OCI-LY7 (cell line): ENCODE results near the gene C4orf50.

Source experiments
- CTCF ChIP-seq: fragments of 200-600 bp; sonication (generic); conservative IDR thresholded peaks from 2 replicates; pipeline ENCODE4 v1.5.1; 2014; ENCODE audit warnings: mild to moderate bottlenecking, antibody characterized with exemption, low read length, moderate library complexity, mixed read lengths
- EZH2phosphoT487 ChIP-seq: fragments of 200-600 bp; sonication (generic); IDR thresholded peaks from 2 replicates; pipeline ENCODE4 v1.6.1; 2018; ENCODE audit warnings: low read depth, borderline replicate concordance, mild to moderate bottlenecking, mixed run types, antibody characterized with exemption, low read length, moderate library complexity, mixed read lengths

GRCh38 chr4:5888222-5889001 is 129.8 kb downstream of the C4orf50 start:
- TF ChIP-seq CTCF, result no peak
- no peak for TF ChIP-seq EZH2phosphoT487
